Left lung (tissue), 10 donors: ENCODE results near the gene RC3H2. TPM values are rescaled to one million over a fixed set of nuclear protein-coding genes. Genes with fewer than 3 reads are reported as not detected.
"Not testable (repeated sequence)": the region's sequence is repeated elsewhere in the genome, so short reads cannot be mapped to it uniquely, and the experiment has no call there.

Source experiments
- ATAC-seq: fragments of 200-7000 bp; cut with Tn5 transposase; one replicate; pipeline ENCODE4 v1.9.1; 2020; ENCODE audit warnings: moderate library complexity
- DNase-seq, 4 donors: peaks; one replicate each; pipeline ENCODE4 v3.0.0-alpha.2; 2013 to 2020
- H3K27ac ChIP-seq, 2 donors: fragments of 200-600 bp; sonication (generic) in 1 of 2; one replicate each; pipeline versions ENCODE4 v1.5.0 to v1.8.0; 2020 to 2021
- H3K27me3 ChIP-seq, 2 donors: fragments of 200-600 bp; sonication (generic) in 1 of 2; one replicate each; pipeline versions ENCODE4 v1.5.0 to v1.8.0; 2020 to 2021
- H3K36me3 ChIP-seq, 2 donors: fragments of 200-600 bp; sonication (generic) in 1 of 2; one replicate each; pipeline versions ENCODE4 v1.5.0 to v1.8.0; 2020 to 2021
- H3K4me1 ChIP-seq, 2 donors: fragments of 200-600 bp; one replicate each; pipeline ENCODE4 v1.8.0; 2021
- H3K4me3 ChIP-seq, 2 donors: fragments of 200-600 bp; sonication (generic) in 1 of 2; one replicate each; pipeline versions ENCODE4 v1.5.0 to v1.8.0; 2020 to 2021; ENCODE audit warnings: mild to moderate bottlenecking in 1 of 2
- H3K9me3 ChIP-seq, 2 donors: fragments of 200-600 bp; sonication (generic) in 1 of 2; one replicate each; pipeline versions ENCODE4 v1.5.0 to v1.8.0; 2020 to 2021
- intact Hi-C, 2 donors: fragments of 100-400 bp; cut with DNase I; formaldehyde crosslinking; loops; one replicate each; pipeline versions ENCODE4 v1.11.2 to v1.14.2; 2022
- polyA plus RNA-seq, 6 donors: library from polyadenylated mRNA; unstranded; fragments of 120-200 nt; gene quantifications; one replicate each; pipeline ENCODE4 v1.2.1, GENCODE V29; 2013; ENCODE audit not compliant: insufficient read length in 6 of 6
- total RNA-seq, 2 donors: library from RNA; stranded (reverse); fragmentation: NEBNext Ultra II Directional; extraction: Animal tissue kit (Norgen Biotek cat#: 25700); gene quantifications; one replicate each; pipeline ENCODE4 v1.2.1, GENCODE V29; 2021
- TF ChIP-seq, protein P1 (sequence below), 2 donors: fragments of 200-600 bp; sonication (generic) in 1 of 2; IDR thresholded peaks; one replicate each; pipeline versions ENCODE4 v1.5.0 to v1.8.0; 2021; ENCODE audit warnings: antibody characterized with exemption in 2 of 2
- donor health status: DM: no; HTN: yes; CAD: no.
- donor health status: DM: no; HTN: no; CAD: no.

Gene RC3H2
- total and polyA plus RNA-seq, 8 donors = 39.8 to 48.3 (median 42.2) TPM

DNA sequence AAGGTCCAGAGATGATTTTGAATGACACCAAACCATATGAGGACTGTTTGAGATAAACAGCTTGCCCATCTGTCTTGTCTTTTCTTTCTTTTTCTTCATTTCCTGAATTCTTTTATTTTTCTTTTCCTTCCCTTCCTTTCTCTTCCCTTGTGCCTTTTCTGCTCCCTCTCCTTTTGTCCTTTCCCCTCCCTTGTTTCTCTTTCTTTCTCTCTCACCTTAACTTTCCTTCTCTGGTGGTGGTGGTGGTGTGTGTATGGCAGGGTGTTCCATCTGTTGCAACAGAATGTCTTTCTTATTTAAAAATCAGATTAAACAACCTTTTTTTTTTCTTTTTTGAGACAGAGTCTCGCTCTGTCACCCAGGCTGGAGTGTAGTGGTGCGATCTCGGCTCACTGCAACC is 73.0 kb downstream of the RC3H2 start:
- no peaks in the 10 kb centered on the region for H3K27me3 ChIP-seq
- H3K4me3 ChIP-seq = no peak overlapping the region
- no peaks in the 10 kb centered on the region for H3K36me3 ChIP-seq
- peaks cover 4 to 17% of the 10 kb centered on the region in 2 donors for H3K4me1 ChIP-seq
- TF ChIP-seq, protein P1, sequence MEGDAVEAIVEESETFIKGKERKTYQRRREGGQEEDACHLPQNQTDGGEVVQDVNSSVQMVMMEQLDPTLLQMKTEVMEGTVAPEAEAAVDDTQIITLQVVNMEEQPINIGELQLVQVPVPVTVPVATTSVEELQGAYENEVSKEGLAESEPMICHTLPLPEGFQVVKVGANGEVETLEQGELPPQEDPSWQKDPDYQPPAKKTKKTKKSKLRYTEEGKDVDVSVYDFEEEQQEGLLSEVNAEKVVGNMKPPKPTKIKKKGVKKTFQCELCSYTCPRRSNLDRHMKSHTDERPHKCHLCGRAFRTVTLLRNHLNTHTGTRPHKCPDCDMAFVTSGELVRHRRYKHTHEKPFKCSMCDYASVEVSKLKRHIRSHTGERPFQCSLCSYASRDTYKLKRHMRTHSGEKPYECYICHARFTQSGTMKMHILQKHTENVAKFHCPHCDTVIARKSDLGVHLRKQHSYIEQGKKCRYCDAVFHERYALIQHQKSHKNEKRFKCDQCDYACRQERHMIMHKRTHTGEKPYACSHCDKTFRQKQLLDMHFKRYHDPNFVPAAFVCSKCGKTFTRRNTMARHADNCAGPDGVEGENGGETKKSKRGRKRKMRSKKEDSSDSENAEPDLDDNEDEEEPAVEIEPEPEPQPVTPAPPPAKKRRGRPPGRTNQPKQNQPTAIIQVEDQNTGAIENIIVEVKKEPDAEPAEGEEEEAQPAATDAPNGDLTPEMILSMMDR (IDR thresholded peaks at IDR 0.05) = no peak
- no peak for DNase-seq
- intact Hi-C loops = no loop called here
- no peak for ATAC-seq
- H3K27ac ChIP-seq = no peak overlapping the region
- no peaks in the 10 kb centered on the region for H3K9me3 ChIP-seq

DNA sequence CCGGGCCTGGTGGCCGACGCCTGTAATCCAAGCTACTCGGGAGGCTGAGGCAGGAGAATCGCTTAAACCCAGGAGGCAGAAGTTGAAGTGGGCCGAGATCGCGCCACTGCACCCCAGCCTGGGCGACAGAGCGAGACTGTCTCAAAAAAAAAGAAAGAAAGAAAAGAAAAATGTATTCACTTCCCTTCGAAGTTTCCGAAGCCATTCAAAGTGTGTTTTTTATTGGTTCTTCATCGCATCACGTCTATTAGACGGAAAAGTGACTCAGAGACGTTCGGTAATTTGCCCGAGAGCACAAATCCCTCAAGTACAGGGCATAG is 76.2 kb downstream of the RC3H2 start:
- H3K9me3 ChIP-seq, ATAC-seq, intact Hi-C loops, H3K27me3 ChIP-seq, DNase-seq: not testable (repeated sequence)
- peak overlapping the region; percentile 64 to 74 for H3K4me3 ChIP-seq
- H3K36me3 ChIP-seq = peaks cover 0 to 19% of the 10 kb centered on the region in 2 donors
- peaks cover 11 to 22% of the 10 kb centered on the region in 2 donors for H3K4me1 ChIP-seq
- peak overlapping the region; percentile 92 to 97 for H3K27ac ChIP-seq

DNA sequence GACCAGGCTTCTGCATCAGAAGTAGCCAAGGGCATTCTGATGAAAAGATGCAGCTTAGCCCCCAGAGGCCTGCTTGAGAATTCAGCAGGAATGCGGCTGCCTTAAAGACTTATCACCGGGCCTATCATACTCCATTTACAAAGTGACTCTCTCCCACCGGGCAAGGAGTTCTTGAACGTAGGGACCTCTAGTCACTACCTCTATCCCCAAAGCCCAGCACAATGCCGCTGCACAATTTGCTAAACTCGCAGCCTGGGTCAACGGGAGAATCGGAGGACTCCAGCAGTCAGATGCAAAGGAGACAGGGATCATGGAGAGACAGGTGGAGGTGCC is 77.4 kb downstream of the RC3H2 start:
- Histone ChIP-seq H3K9me3 (no peaks in the 10 kb centered on the region), H3K27ac (peak overlapping the region; percentile 92 to 97), H3K4me3 (peak overlapping the region; percentile 64 to 74), H3K27me3 (no peaks in the 10 kb centered on the region), H3K4me1 (peaks cover 11 to 22% of the 10 kb centered on the region in 2 donors), H3K36me3 (peaks cover 0 to 29% of the 10 kb centered on the region in 2 donors)
- peak; percentile 26 for ATAC-seq
- intact Hi-C loops = no loop called here
- DNase-seq = no peak
- TF ChIP-seq, protein P1 (IDR thresholded peaks at IDR 0.05) = no peak

DNA sequence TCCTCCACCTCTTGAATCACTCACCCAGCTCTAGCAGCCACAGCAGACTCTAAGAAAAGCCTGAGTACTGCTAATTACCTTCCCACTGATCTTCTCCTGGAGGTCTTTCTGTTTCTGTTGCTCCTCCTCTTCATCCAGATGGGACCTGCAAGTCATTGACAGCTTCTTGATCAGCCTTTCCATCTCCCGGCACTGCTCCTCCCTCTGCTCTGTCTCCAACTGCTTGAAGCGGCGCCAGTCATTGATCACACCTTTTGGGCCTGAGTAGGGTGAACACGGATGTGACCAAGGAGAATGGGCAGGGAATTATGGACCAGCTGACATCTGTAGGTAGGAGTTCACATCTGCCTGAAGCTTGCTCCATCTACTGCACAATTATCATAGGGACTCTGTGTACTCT is 82.2 kb downstream of the RC3H2 start:
- H3K4me1 ChIP-seq = peaks cover 11 to 53% of the 10 kb centered on the region in 2 donors
- no peak overlapping the region for H3K4me3 ChIP-seq
- H3K36me3 ChIP-seq = peaks cover 0 to 64% of the 10 kb centered on the region in 2 donors
- DNase-seq (no peak), ATAC-seq (no peak)
- H3K27ac ChIP-seq = no peak overlapping the region
- no peaks in the 10 kb centered on the region for H3K9me3 ChIP-seq
- TF ChIP-seq, protein P1 (IDR thresholded peaks at IDR 0.05) = no peak
- intact Hi-C loops = no loop called here
- H3K27me3 ChIP-seq = no peaks in the 10 kb centered on the region

DNA sequence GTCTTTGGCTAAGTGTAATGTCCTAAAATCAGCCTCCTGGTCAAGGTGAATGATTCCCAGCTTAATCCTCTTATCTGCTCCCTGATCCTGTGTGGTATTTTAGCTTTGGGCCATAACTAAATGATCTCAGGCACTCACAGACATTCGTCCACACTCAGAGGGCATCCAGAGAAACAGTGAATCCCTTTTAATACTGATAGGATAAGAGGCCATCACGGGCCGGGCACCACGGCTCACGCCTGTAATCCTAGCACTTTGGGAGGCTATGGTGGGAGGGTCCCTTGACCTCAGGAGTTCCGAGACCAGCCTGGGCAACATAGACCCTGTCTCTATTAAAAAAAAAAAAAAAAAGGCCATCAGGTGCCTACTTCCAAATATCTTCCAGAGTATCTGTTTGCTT is 83.1 kb downstream of the RC3H2 start:
- Histone ChIP-seq H3K9me3 (no peaks in the 10 kb centered on the region), H3K27me3 (no peaks in the 10 kb centered on the region), H3K4me1 (peaks cover 8 to 48% of the 10 kb centered on the region in 2 donors), H3K4me3 (no peak overlapping the region), H3K36me3 (peaks cover 0 to 73% of the 10 kb centered on the region in 2 donors), H3K27ac (peak overlapping the region; percentile 42 to 52)
- intact Hi-C loops = no loop called here
- TF ChIP-seq, protein P1 (IDR thresholded peaks at IDR 0.05) = no peak
- DNase-seq (no peak), ATAC-seq (no peak)

DNA sequence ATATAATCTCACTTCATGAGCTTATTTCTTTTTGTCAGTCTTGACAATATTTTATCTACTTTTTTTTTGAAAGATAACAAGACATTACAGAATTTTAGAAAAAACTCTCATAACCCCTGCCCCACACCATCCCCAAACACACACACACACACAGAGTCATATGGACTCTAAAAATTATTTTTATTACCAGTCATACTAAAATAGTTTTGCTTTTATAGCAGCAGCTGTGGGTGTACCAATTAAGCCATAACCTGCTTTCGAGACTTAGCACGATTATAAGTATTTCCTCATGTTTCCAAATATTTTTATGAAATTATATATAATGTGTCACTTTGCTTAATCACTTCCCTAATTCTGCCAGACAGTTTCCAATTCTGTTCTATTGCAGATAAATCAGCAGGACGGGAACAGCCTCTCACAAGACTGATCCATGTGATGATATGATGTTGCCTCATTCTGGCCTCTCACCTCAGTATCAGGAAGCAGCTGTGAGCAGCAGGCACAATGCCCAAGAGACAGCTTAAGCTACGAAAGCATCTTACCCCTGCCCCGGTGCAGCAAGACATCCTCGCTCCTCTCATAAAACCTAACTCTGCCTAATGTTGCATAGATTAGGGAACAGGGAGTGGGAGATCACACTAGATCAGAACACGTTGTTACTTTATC is 83.7 kb downstream of the RC3H2 start:
- intact Hi-C loops = no loop called here
- DNase-seq = peak in 2 of 4 donors; percentile 12 to 53
- Histone ChIP-seq H3K4me3 (no peak overlapping the region), H3K9me3 (no peaks in the 10 kb centered on the region), H3K4me1 (peaks cover 2 to 47% of the 10 kb centered on the region in 2 donors), H3K36me3 (peaks cover 0 to 79% of the 10 kb centered on the region in 2 donors), H3K27me3 (no peaks in the 10 kb centered on the region), H3K27ac (peak overlapping the region; percentile 42 to 52)
- TF ChIP-seq, protein P1 (IDR thresholded peaks at IDR 0.05) = no peak
- ATAC-seq = peak; percentile 54
